Stimulated activated CD4-positive, alpha-beta T cell treated with anti-CD3 and anti-CD28 coated beads, Interleukin-15, amount 100 ng/mL, for 24 hours (primary cell): Measurements from ENCODE around the gene PLOD3.

ENCODE experiments used
- DNase-seq: peaks from one replicate; pipeline ENCODE4 v3.0.0-alpha.2; 2020

Gene PLOD3

DNA sequence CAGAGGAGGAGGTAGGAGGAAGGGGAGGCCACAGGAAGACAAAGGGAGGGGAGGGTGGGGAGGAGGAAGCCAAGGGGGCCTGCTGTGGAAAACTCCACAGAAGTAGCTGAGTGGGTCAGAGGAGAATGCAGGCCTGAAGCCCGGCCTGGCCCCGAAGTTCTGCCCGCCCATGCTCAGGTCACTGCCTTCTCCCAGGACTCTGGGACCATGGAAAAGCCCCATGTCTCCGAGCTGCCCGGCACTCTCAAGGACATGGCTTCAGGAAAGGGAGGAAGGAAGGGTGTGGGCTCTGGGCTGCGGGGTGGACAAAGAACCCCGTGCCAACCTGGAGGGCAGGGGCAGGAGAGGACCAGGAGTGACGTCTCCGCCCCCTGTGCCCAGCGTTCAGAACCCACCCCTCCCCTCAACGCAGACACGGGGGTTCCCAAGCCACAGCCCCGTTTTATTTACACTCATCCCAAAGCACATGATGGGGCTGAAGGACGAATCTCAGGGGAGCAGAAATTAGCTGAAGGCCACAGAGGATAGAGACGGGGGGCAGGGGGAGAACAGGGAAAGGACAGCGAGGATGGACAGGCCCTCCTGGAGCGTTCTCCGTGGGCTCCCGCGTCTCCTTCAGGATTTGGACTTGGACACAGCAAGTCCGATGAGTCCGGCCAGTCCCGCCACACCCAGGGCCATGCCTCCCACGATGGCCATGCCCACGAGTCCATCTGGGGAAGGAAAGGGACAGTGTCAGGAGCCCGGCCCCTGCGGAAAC, 22.0 kb upstream of the PLOD3 start:
- no peak for DNase-seq

- no peak for DNase-seq
Observed at GRCh38 chr7:101238226-101239182, 21.1 kb upstream of the PLOD3 start.

DNA sequence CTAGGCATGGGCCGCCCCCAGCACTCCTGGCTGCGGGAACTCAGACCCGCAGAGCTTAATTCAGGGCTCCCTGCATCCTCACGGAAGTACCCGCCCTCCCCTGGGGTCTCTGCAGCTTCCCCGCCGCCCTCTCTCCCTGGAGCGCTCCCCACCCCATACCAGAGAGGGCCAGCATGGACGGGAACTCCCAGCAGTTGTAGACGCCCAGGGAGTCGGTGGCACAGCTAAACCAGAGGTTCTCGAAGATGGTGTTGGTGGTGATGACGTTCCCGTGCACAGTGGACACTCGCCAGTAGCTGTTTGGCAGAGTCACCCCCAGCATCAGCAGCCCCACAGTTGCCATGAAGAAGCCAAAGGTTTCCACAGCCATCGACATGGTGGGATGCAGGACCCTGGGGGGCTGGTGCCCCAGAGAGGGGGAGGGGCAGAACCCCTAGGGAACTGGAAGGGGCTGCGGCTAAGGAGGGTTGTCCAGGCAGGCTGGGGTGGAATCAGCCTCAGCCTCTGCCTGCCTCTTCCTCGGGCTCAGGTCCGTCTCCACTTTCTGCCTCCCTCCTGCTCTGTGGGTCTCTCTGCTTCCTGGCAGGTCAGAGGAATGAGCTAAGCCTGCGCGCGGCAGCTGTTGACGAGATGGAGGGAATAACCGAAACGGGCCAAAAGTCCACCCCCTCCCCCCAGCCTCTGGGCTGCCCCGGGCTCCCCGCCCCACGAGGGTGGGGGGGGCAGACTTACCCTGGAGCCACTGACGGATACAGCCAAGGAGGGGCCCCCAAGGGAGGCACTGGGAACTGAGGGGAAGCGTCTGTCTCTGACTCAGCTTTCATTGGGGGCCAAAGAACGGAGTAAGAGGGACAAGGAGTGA, 20.1 kb upstream of the PLOD3 start, which contains the start of gene CLDN15:
Gene CLDN15, minus strand, starts transcription at position 597 of the 862 bp plus-strand sequence. Its CDS starts 221 bp downstream, at position 376.
- no peak for DNase-seq

- no peak for DNase-seq
Observed at GRCh38 chr7:101236292-101236835, 19.0 kb upstream of the PLOD3 start.

DNA sequence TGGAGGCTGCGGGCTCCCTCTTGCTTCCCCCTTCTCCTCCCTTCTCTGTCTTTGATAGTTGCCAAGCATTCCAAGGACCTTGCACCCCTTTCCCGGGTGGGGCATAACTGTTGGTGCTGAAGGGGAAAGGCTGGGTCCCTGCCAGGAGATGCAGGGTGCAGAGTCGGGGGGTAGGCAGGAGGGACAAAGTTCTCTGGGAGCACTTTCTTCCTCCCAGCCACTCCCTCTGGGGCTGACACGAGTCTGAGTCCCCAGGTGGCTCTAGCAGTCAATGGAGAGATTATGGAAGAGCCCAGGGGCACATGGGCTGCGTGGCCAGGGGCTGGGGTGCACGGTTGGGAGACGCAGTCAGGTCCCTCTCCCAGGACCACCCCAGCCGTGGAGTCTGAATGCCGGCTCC, 18.1 kb upstream of the PLOD3 start:
- DNase-seq, result no peak

DNA sequence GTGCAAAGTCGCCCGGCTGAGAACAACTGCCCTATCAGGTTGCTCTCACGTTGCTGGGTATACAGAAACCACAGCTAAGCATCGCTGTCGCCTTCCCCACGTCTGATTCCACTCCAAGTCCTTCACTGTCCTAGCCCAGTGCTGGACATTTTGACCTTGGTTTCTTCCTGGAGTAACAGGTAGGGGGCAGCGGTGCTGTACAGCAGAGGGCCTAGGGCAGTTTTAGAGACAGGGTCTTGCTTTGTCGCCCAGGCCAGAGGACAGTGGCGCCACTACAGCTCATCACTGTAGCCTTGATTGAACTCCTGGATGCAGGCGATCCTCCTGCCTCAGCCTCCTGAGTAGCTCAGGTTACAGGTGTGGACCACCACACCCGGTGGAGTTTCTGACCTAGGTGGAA, 17.7 kb upstream of the PLOD3 start:
- DNase-seq, result no peak

DNA sequence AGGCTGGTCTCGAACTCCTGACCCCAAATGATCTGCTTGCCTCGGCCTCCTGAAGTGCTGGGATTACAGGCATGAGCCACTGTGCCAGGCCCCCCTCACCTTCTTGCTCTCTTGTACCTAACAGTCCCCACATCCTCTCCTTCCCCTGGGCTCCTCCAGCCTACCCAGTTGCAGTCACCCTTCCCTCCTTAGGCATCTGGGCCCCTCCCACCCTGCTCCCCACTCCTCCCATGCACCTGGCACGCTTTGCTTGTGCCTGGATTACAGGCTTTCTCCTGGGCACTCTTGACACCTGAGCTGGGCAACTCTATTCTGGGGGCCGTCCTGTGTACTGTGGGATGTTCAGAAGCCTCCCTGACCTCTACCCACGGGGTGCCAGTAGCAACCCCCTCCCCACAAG, 17.3 kb upstream of the PLOD3 start:
- no peak for DNase-seq

DNA sequence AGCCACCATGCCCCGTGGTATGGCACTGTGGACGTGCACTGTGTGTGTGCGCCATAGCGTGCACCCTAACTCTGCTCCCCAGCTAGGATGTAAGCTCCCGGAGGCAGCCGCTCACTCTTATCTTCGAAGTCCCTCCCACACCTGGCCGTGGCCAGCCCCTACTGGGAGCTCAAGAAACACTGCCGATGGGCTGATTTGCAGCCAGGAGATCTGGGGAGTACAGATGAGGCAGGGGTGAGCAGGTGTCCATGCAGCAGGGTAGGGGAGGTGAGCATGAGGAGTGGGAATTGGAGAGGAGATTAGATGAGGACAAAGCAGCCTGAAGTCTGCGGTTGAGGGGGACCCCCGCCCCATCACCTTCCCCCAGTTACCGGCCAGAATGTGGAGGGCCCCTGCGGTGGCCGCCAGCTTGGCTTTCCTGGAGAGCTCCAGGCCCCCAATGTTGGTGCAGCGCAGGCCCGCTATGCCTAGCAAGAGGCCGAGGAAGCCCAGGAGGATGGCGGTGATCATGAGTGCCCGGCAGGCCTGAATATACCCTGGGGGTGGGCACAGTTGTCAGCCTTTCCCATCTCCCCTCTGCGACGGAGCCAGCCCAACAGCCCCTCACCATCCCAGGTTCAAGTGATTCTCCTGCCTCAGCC, 16.6 kb upstream of the PLOD3 start:
- DNase-seq, result no peak

DNA sequence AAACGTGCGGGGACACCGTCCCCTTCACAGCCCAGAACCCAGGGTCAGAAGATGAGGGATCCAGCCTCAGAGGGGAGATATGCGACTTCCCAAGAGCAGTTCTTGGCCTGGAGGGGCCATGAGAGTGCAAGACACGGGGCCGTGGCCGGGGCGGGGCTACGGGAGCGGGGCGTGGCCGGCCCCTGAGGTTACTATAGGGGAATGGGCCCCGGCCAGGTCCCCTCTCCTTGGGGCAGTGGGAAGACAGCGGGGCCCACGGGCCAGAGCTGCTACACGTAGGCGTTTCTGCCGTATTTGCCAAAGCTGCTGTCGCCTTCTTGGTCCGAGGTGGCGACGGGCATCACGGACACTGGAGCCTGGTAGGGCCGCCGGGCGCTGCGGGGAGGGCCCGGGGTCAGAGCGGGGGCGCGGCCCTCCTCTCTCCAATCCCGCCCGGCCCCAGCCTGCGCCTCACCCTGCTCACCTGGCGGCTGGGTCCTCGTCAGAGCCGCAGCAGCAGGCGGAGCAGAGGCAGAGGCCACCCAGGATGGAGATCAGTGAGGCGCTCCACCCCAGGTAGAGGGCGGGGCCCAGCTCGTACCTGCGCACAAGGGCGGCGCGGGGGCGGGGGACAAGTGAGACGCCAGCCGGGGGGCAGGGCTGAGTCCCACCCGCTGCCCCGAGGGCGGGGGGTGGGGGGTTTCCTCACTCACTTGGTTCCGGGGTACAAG, 14.9 kb upstream of the PLOD3 start:
- no peak for DNase-seq

DNA sequence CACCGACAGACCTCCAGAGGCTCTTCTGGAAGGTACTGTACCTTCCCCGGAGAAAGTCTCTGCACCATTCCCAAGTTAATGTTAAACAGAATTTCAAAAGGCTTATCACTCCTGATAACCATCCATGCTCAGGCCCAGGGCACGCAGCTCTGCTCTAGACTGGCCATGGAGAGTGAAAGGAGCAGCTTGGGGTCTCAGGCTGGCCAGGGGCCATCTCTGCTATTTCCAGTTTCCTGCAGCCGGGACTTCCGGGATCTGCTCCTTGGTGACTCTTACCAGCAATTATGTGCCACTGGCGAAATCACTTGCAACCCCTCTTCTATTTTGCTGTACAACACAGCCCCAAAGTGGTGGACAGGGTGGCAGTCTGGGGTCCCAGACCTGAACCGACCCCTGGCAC, 14.3 kb upstream of the PLOD3 start:
- DNase-seq, result no peak

DNA sequence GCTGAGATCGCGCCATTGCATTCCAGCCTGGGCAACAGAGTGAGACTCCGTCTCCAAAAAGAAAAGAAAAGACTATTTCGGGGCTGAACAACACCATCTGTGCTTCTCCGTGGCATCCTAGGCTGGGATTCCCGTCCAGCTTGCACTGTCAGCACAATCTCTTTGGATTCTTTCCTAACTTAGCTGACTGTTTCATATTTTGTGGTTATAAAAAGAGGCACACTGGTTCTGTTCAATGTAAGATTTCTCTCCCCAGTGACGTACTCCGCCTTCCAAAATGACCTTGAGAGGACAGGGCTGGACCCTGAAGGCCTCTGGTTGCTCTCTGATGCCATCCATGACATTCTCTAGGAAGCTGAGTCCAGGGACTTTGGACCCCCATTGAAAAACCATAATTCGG, 9.3 kb upstream of the PLOD3 start:
- DNase-seq, result no peak

DNA sequence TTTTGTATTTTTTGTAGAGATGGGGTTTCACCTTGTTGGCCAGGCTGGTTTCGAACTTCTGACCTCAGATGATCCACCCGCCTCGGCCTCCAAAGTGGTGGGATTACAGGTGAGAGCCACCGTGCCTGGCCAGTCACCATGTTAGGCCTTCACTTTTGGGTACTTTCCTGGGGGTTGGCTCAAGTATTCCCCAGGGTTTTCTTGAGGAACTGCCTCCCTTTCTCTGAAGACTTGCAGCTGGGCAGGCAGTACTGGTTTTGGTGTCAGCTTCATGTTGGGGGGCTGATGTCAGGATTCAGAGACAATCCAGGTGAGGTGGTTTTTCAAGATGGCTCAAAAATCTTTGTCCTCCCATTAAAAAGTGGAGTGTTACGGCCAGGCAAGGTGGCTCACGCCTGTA, 8.3 kb upstream of the PLOD3 start:
- DNase-seq, result no peak

DNA sequence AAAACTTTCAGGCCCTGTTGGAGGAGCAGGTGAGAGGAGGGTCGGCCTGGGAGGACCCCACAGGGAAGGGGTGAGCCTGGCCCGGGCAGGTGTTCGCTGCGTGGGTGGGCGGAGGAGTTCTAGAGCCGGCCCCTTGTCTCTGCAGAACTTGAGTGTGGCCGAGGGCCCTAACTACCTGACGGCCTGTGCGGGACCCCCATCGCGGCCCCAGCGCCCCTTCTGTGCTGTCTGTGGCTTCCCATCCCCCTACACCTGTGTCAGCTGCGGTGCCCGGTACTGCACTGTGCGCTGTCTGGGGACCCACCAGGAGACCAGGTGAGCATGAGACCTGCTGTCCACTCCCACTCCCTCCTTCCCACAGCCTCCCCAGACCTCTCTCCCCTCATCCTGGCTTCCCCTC, 6.1 kb upstream of the PLOD3 start:
- no peak for DNase-seq

DNA sequence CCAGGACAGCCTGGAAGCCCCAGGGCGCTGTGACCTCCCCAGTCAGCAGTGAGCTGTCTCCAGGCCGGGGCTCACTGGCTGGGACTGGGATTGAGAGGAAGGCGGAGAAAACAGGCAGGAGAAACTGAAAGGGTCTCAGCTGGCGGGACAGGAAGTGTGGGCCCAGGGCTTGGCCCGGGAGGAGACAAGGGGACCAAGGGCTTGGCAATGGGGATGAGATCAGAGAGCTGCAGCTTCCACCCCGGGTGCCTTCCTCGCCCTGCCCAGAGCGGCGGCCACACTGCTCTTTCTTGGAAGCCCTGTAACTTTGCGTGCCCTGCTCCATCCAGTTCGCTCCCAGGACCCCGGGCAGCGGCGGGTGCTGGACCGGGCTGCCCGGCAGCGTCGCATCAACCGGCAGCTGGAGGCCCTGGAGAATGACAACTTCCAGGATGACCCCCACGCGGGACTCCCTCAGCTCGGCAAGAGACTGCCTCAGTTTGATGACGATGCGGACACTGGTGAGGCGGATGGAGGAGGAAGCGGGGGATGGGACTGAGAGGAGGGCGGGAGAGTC, 5.0 kb upstream of the PLOD3 start:
- no peak for DNase-seq

DNA sequence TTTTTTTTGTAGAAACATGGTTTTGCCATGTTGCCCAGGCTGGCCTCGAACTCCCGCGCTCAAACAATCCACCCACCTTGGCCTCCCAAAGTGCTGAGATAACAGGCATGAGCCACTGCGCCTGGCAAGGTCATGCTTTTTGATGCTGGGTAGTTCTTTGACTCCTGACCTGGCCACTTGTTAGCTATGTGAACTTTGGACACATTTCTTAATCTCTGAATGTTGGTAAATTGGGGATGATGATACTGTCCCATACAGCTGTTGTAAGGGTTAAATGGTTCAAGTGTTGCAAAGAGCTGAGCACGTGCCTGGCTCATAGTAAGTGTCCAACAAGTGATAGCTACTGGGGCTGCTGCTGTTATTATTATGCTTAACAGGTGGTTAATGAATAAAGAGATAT, 2.9 kb upstream of the PLOD3 start:
- DNase-seq, result no peak

DNA sequence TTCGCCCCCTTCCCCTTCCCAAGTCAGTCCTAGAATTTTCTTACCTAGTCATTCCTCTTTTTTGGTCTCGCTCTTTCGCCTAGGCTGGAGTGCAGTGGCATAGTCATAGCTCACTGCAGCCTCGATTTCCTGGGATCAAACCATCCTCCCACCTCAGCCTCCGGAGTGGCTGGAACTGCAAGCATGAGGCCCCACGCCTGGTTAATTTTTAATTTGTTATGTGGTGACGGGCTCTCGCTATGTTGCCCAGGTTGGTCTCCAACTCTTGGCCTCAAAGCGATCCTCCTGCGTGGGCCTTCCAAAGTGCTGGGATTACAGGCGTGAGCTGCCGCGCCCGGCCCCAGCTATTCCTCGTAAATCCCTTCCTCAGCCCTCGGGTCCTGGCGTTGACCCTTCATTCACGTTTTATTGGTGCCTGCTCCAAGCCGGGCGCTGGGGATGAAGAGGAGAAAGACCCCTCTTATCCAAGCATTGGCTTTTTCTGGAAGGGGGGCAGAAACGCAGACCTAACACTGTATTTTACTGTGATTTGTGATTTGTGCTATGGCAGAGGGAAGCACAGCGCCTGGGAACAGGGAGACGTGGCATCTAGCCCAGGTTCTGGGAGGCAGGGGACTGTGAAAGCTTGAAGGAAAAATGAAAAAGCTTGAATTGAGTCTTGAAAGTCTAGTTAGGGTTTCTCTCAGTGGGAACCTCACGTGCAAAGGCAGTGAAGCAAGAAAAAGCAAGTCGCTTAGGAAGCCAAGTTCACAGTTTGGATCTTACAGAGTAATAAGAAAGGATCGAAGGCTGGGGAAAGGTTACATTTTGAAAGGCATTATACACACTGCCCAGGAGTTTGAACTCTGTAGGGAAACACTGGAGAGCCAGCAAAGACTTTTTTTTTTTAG, 1.1 kb upstream of the PLOD3 start:
- DNase-seq, result no peak

- peak; percentile 29 for DNase-seq
Observed at GRCh38 chr7:101216860-101217387, 457 bp downstream of the PLOD3 start.

GRCh38 chr7:101216001-101216859, 1.2 kb downstream of the PLOD3 start:
- no peak for DNase-seq

DNA sequence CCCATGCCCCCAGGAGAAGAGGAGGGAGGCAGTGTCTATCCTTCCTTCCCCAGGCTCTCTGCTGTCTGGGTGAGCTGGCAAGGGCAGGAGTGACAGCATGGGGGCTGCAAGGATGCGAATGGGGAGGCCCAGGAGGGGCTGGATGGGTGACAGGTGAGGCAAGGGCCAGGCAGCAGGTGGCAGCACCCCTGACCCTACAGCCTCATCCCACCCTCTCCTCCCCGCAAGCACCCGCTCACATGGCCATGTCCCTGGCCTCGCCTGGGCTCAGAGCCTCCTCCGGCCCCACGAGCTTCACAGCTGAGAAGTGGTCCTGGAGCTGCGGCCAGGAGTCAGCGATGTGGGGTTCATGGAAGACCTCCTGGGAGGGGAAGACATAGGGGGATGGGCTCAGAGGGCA, 5.4 kb downstream of the PLOD3 start:
- no peak for DNase-seq
